Keratinocyte (primary cell): ENCODE data around the gene AMD1.

Experiments used
- CTCF ChIP-seq, 3 experiments: IDR thresholded peaks in 1 of 3; conservative IDR thresholded peaks in 1 of 3; optimal IDR thresholded peaks in 1 of 3; 2 replicates in 2 of 3; 3 replicates in 1 of 3; pipeline versions ENCODE3 to v1.5.1; 2011; ENCODE audit warnings: low read length in 3 of 3, mild to moderate bottlenecking in 3 of 3, moderate library complexity in 2 of 3, control low read depth in 1 of 3, inconsistent platforms in 1 of 3; ENCODE audit not compliant: insufficient read depth in 2 of 3; ENCODE audit errors: extremely low read depth in 1 of 3
- EZH2 ChIP-seq: IDR thresholded peaks from one replicate; pipeline ENCODE4 v1.6.1; 2012; ENCODE audit warnings: inconsistent platforms, mild to moderate bottlenecking, low read length, moderate library complexity

- TF ChIP-seq CTCF (optimal IDR thresholded peaks at IDR 0.05 in 1 of 3, IDR thresholded peaks at IDR 0.05 in 1 of 3, conservative IDR thresholded peaks at IDR 0.05 in 1 of 3; ENCODE audit: extremely low read depth in 1 of 3, insufficient read depth in 2 of 3, low read length in 3 of 3), result no peak
- TF ChIP-seq EZH2, result no peak
Observed at GRCh38 chr6:110895907-110896608, 21.5 kb downstream of the AMD1 start.
